Amniotic stem cell (primary cell): ENCODE results near the gene EEF1AKMT1.

Experiments
- DNase-seq: peaks from one replicate; lab custom pipeline; 2025; lab: John Stamatoyannopoulos, UW

The EEF1AKMT1 gene, protein sequence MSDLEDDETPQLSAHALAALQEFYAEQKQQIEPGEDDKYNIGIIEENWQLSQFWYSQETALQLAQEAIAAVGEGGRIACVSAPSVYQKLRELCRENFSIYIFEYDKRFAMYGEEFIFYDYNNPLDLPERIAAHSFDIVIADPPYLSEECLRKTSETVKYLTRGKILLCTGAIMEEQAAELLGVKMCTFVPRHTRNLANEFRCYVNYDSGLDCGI

DNA sequence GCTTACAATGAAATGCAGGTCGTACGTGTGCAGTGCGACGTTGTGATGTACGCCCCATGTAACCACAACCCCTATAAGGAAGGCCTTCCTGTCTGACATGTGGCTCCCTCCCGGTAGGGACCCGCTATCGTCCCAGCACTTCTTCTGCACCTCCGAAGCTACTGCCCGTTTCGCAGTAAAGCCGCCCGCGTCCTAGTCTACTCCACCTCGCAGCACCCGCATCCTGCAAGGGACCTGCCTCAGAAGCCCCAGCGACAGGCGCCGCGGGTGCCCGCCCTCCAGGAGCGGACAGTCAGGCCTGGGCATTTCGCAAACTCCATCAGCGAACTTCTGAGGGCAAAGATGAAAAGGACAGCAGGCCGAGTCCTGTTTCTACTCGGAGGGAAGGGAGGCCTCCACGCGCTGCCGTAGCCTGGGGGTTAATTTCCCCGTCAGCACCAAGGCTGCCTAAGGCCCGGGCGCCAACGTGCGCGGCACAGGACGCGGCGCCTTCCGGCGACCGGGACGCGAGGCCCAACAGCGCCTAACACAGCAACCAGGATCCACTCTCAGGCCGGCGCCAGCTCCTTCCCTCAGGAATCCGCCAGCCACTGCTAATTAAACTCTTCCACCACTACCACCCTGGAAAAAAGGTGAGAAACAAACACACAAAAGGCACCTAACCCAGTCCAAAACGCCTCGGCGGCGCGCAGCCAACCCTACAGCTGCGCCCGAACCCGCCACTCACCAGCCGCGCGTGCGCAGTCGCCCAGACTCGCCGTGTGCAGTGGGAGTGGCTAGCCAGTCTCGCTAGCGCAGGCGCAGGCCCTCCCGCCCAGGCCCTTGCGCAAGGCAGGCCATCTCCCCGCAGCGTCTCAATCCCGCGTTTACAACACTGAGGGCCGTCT lies at the start of gene EEF1AKMT1:
Gene EEF1AKMT1, minus strand, starts transcription at position 768 of the 887 bp plus-strand sequence. CDS start 16,363 bp downstream, outside the sequence.
- peak; percentile 78 for DNase-seq

DNA sequence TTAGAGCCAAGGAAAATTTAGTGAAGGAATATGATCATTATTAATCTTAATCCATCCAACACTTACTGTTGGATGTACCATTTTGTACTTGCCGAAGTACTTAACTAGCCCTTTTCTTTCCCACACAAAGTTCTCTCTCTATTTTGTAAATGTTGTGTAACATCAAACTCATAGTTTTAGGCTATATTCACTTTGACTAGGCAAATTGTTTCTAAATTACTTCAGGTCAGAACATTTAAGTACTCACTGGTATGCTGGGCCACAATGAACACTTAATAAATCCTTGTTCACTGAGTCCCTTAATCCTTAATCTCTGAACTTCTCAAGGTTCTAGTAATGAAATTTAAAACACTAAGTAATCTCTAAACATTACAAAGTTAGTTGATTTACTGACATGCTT lies 49.3 kb upstream of the EEF1AKMT1 start:
- DNase-seq = no peak

- no peak for DNase-seq
These were observed 48.6 kb upstream of the EEF1AKMT1 start for GRCh38 chr13:20822406-20822805.

DNA sequence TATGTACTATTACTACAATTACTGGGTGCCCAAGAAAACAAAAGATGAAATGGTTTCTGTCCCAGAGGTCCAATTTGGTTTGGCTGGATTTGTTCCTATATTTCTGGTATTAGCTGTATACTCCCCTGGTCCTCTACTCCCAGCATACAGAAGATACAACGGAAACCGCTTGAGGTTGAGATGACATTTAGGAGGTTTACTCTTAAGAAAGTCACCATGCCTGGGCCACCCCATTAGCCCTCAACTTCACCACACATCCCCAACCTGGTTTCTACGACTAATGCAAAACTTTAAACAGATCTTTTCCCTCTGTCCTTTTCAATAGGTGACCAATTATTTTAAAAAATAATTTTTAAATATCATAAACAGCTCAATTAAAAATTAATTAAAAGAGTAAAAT lies 46.0 kb upstream of the EEF1AKMT1 start:
- DNase-seq = no peak

DNA sequence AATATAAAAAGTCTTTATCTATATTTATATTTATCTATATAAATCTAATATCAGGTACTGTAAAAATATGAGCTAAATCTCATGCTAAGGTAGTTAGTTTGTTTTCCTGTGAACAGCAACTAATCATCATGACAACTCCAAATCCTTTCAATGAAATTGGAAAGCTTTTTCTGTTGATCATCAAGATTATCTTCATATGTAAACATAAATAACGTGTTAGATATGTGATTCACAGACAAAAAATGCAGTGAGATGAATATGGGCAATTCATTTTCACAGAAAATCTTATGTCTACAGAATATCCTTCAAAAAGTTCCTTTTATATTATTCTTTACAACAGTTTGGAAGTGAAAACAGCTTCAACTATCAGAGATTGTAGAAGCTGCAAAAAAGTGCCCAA lies 41.7 kb upstream of the EEF1AKMT1 start:
- no peak for DNase-seq

- peak; percentile 51 for DNase-seq
These were observed 40.6 kb upstream of the EEF1AKMT1 start for GRCh38 chr13:20814224-20814910.

GRCh38 chr13:20812890-20813289 lies 39.1 kb upstream of the EEF1AKMT1 start:
- DNase-seq = no peak

- no peak for DNase-seq
These were observed 37.0 kb upstream of the EEF1AKMT1 start for GRCh38 chr13:20810808-20811207.

- DNase-seq = no peak
These were observed 35.1 kb upstream of the EEF1AKMT1 start for GRCh38 chr13:20808874-20809273.

DNA sequence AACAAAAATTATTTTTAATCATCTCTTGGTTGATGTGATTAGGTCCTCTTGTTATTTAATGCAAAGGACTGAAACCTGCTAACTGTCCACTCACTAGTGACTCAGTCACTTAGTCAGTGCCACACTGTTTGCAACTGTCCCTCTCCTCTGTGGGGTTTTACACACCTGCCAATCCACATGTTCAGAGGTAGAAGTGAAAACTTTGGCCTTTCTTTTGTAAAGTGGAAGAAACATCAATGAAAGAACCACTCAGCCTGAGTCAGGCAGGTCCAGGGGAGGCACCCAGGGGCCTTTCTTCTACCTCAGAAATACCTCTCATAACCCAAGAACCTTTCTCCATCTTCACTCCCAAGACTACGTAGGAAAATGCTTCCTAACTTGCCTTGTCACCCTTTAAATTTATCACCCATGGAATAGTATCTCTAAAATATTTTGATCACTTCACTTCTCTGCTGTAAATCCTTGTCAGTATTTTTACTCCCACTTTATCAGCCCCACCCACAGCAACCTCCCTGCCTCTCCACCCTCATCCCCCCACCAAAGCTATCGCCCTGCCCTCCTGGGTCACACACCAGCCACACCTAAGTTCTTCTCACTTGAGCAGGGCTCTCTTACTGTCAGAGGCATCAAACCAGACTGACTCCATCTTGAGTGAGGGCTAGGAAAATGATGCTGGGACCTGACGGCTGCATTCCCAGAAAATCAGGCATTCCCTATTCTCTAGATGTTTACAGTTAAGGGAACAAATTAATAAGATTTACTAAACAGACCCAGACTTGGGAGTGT lies 29.6 kb upstream of the EEF1AKMT1 start:
- DNase-seq = no peak

GRCh38 chr13:20801707-20802106 lies 27.9 kb upstream of the EEF1AKMT1 start:
- no peak for DNase-seq

DNA sequence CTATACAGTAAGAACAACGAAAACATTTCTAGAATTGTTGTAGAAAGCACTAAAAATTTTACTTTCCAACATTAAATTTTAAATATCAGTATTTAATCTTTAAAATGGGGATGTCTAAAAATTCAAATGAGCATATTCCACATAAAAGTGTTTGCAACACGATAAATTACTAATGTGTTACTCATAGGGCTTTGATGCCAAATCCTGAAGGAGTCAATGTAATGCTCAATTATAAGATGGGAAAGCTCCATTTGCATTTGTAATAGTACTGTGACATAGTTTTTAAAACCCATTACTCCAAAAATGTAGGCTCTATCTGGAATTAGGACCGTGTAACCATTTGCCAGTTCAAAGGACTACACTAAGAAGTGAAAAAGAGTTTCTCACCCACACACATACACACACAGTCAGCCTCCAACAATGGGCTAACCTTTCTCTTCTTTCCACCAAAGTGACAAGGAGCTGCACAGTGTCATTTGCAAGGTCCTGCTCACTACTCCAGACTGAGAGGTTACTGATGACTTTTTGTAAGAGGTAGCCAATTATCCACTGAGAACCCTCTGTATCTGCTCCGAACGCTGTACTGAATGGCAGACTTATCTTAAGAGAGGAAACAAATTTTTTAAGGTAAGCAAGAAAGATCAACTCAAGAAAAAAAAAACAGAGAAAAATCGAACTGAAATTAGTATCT lies 26.1 kb upstream of the EEF1AKMT1 start:
- no peak for DNase-seq

DNA sequence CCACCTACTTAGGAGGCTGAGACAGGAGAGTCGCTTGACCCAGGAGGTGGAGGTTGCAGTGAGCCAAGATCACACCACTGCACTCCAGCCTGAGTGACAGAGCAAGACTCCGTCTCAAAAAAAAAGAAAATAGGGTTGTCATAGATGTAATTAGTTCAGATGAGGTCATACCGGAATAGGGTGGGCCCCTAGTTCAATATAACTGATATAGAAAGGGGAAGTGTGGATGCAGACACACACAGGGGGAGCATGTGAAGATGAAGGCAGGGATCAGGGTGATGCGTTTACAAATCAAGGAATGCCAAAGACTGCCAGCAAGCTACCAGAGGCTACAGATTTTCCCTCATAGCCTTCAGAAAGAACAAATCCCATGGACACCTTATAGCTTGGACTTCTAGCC lies 24.3 kb upstream of the EEF1AKMT1 start:
- no peak for DNase-seq

DNA sequence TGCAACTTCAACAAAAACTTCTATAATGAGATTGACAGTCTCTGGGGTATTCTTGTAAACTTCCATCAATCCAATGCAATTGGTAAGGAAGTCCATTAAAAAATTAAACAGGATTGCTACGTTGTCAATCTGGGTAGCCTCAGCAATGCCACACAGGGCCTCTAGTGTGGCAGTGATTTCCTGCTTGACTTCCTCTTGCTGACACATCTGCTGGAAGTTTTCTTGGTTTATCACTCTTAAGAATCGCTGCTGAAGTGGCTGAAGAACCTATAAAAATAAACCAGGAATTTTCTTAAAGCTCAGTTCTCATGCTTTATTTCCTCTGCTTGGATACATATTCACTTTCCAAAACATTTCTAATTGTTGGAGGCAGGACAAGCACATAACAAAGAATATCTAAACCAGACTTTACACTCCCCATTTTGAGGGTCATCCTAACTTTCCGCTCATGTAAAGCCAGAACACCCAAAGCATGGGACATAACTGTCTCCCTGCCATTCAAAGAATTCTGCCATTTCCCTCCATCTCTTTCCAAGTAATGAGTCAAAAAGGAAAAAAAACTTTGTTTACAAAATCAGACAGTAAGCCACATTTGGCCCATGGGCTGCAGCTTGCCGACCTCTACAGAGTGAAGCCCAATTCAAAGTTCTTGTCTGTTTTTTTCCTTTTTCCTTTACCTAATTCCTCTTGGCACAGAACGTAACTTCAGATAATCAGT lies 23.2 kb upstream of the EEF1AKMT1 start:
- no peak for DNase-seq

- DNase-seq = no peak
These were observed 15.9 kb upstream of the EEF1AKMT1 start for GRCh38 chr13:20789665-20790064.

GRCh38 chr13:20788312-20788711 lies 14.6 kb upstream of the EEF1AKMT1 start:
- no peak for DNase-seq

GRCh38 chr13:20787180-20787579 lies 13.4 kb upstream of the EEF1AKMT1 start:
- no peak for DNase-seq

GRCh38 chr13:20782116-20782708 lies 8.5 kb upstream of the EEF1AKMT1 start:
- DNase-seq = no peak

- DNase-seq = no peak
These were observed 6.6 kb upstream of the EEF1AKMT1 start for GRCh38 chr13:20780317-20780716.

DNA sequence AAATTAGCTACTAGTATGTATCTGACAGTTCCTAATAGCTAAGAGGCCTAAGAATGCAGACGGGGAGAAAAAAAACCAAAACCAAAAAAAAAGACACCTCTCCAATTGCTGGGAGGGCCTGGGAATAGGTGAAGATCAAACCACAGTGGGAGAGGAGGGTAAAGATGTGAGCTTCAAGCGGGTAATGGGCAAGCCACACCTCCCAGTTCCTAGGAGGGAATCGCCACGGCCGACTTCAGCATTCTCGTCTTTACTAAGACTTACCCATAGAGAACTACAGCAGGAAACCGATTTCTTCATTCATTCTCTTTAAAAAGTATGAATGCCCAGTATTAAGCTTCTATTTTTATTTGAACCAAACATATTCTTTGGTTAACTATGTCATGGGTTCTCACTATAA lies 5.6 kb upstream of the EEF1AKMT1 start:
- no peak for DNase-seq
